ENCODE measurements around the gene GUCY1B1. TPM values are rescaled to one million over a fixed set of nuclear protein-coding genes. Genes with fewer than 3 reads are reported as not detected.
A peak's percentile ranks its signal among the peaks of the same experiment; 100 is the strongest.

The GUCY1B1 gene
- total and polyA plus RNA-seq, 12 donors, result 10.7 to 29.9 (median 17.1) TPM

- intact Hi-C loops (cut with DNase I), result loop anchor here in 2 of 10 donors (10.0 kb wide), 2 partner anchors 78 to 108 kb away; partner anchors contain the start of gene GUCY1A1 (in 1 of the 2)
- no peak for ATAC-seq
These were observed 13.8 kb downstream of the GUCY1B1 start for GRCh38 chr4:155772459-155773195.

DNA sequence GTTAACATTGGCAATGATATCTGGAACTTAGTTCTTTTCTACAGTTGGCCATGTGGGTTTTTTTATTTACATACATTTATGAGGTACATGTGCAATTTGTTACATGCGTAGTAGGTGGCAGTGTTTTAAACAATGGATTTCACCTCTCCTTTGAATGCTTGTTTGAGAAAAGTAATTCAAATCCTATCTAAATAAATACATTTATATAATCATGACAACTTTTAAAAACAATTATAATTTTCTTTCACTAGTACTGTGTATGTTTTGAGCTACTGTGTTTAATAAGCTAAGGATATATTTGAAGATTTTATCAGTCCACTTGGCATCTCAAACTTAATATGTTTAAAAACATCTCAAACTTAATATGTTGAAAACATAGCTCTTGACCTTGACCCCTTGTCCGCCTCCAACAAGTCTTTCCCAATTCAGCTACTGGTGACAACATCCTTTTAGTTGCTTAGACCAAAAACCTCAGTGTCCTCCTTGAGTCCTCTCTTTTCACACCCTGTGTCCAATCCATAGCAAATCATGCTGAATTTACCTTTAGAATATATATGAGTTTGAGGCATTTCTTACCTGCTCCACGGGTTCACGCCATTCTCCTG, 14.5 kb downstream of the GUCY1B1 start:
- peaks cover 0 to 22% (median 14%) of the 10 kb centered on the region in 9 donors for H3K4me1 ChIP-seq
- H3K4me3 ChIP-seq, result no peak overlapping the region
- TF ChIP-seq, protein P1, sequence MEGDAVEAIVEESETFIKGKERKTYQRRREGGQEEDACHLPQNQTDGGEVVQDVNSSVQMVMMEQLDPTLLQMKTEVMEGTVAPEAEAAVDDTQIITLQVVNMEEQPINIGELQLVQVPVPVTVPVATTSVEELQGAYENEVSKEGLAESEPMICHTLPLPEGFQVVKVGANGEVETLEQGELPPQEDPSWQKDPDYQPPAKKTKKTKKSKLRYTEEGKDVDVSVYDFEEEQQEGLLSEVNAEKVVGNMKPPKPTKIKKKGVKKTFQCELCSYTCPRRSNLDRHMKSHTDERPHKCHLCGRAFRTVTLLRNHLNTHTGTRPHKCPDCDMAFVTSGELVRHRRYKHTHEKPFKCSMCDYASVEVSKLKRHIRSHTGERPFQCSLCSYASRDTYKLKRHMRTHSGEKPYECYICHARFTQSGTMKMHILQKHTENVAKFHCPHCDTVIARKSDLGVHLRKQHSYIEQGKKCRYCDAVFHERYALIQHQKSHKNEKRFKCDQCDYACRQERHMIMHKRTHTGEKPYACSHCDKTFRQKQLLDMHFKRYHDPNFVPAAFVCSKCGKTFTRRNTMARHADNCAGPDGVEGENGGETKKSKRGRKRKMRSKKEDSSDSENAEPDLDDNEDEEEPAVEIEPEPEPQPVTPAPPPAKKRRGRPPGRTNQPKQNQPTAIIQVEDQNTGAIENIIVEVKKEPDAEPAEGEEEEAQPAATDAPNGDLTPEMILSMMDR (IDR thresholded peaks at IDR 0.05), result no peak
- DNase-seq, result no peak
- intact Hi-C loops (cut with DNase I), result loop anchor here in 2 of 10 donors (10.0 kb wide), 2 partner anchors 78 to 108 kb away; partner anchors contain the start of gene GUCY1A1 (in 1 of the 2)
- 89 to 90% methylated on average over 4 of the region's 4 CpGs for WGBS, 2 donors
- H3K27me3 ChIP-seq, result no peaks in the 10 kb centered on the region
- peak overlapping the region in 3 of 10 donors; percentile 4 to 43 (median 35) for H3K27ac ChIP-seq
- H3K36me3 ChIP-seq, result peaks cover 0 to 36% (median 6%) of the 10 kb centered on the region in 9 donors
- ATAC-seq, result no peak
- no peaks in the 10 kb centered on the region for H3K9me3 ChIP-seq

More at GRCh38 chr4:155772459-155773195, 13.8 kb downstream of the GUCY1B1 start:
- H3K4me1 ChIP-seq, result peaks cover 0 to 16% (median 8%) of the 10 kb centered on the region in 9 donors
- 84 to 85% methylated on average over 8 of the region's 8 CpGs for WGBS, 2 donors
- no peaks in the 10 kb centered on the region for H3K27me3 ChIP-seq
- no peak overlapping the region for H3K4me3 ChIP-seq
- TF ChIP-seq, protein P1 (IDR thresholded peaks at IDR 0.05), result no peak
- no peak for DNase-seq
- peaks cover 0 to 30% (median 6%) of the 10 kb centered on the region in 9 donors for H3K36me3 ChIP-seq
- no peaks in the 10 kb centered on the region for H3K9me3 ChIP-seq
- no peak overlapping the region for H3K27ac ChIP-seq

DNA sequence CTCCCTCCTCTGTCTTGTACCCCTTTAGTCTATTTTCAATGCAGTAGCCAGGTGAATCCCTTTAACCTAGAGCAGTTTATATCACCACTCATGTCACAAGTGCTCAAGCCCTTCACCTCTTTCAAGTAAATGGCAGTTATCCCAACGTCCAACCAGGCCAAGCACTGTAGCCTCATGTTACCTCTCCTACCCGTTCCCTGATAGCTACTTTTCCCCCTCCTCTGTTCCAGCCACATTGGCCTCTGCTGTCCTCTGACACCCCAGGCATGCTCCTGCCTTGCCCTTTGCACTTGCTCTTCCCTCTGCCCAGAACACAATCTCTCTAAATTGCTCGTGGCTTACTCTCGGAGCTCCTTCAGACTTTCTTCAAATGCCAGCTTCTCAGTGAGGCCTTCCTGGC, 15.2 kb downstream of the GUCY1B1 start:
- Histone ChIP-seq H3K4me3 (no peak overlapping the region), H3K9me3 (no peaks in the 10 kb centered on the region), H3K4me1 (peaks cover 0 to 27% (median 17%) of the 10 kb centered on the region in 9 donors), H3K36me3 (peaks cover 0 to 38% (median 6%) of the 10 kb centered on the region in 9 donors), H3K27me3 (no peaks in the 10 kb centered on the region), H3K27ac (peak overlapping the region in 5 of 10 donors; percentile 4 to 43 (median 31))
- intact Hi-C loops (cut with DNase I), result loop anchor here in 2 of 10 donors (10.0 kb wide), 2 partner anchors 79 to 109 kb away; partner anchors contain the start of gene GUCY1A1 (in 1 of the 2)
- no peak for DNase-seq
- TF ChIP-seq, protein P1 (IDR thresholded peaks at IDR 0.05), result no peak
- peak; percentile 34 to 97 (median 82) for ATAC-seq
- 37 to 54% methylated on average over 4 of the region's 4 CpGs for WGBS, 2 donors
